HG03066 (cell line): ENCODE data around the gene FGD6.

Experiments used
- ATAC-seq: cut with Tn5 transposase; IDR thresholded peaks from one replicate; pipeline ENCODE4 v1.9.1; 2021; ENCODE audit warnings: low read depth; ENCODE audit not compliant: unreplicated experiment

Gene FGD6

GRCh38 chr12:95037906-95038305 lies 179.4 kb downstream of the FGD6 start:
- no peak for ATAC-seq

GRCh38 chr12:95034750-95035149 lies 182.5 kb downstream of the FGD6 start:
- ATAC-seq: no peak
